ENCODE data around the gene MLH3. TPM values are rescaled to one million over a fixed set of nuclear protein-coding genes. Genes with fewer than 3 reads are reported as not detected.
"Not testable (repeated sequence)": the region's sequence is repeated elsewhere in the genome, so short reads cannot be mapped to it uniquely, and the experiment has no call there.

MLH3 gene
- total RNA-seq, 2 experiments from 2014 or later, result 19.5 to 23.8 TPM

- ChIA-PET POLR2A (interaction anchor here (1.0 to 1.4 kb wide), 4 partner anchors 11 to 121 kb away, joined by 3 to 5 read pairs (median 4); partner anchors contain the start of gene ZC2HC1C), CTCF (interaction anchor here (0.9 to 1.4 kb wide), 4 partner anchors 13 to 299 kb away, joined by 3 to 4 read pairs (median 3); no protein-coding TSS in a partner anchor)
Measured at GRCh38 chr14:75003250-75004027, 47.8 kb downstream of the MLH3 start.

DNA sequence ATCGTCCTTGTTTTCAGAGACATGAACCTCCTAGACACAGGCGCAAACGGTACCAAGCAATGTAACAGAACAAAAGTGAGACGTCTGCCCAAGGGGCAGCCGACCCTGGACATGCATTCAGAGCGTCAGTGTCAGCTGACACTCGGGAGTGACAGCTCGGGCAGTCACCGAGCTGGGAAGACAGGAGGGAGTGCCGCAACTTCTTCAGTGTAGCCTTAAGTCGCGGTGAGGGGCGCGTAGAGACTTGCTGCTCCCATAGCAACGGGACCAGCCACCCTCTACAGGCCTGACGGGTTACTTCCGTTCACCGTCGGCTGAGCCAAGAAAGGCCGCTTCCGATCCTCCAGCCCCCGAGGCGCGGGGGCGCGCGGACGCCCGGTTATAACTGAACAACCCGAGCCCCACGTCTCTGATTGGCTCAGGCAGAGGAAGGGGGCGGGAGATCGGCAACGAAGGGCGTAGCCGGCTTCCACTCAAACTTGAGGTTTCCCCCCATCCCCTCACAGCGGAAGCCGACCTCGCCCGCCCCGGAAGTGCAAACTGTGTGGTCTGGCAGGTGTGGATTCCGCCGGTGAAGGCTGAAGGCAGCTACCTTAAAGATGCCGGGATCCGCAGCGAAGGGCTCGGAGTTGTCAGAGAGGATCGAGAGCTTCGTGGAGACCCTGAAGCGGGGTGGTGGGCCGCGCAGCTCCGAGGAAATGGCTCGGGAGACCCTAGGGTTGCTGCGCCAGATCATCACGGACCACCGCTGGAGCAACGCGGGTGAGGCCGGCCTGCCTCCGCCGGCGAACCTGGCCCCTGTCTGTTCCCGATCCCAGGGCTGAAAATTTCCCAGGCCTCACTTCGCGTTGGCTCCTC is 48.6 kb downstream of the MLH3 start, which contains the start of gene EIF2B2:
Gene EIF2B2 (plus strand): TSS at position 530 of the 858 bp plus-strand sequence. CDS start 70 bp downstream, at position 600.
- ChIA-PET POLR2A (interaction anchor here (0.6 to 1.4 kb wide), 5 partner anchors 12 to 120 kb away, joined by 3 to 6 read pairs (median 5); partner anchors contain the start of gene ZC2HC1C), CTCF (interaction anchor here (1.4 kb wide), 2 partner anchors 12 to 96 kb away, joined by 3 to 4 read pairs; no protein-coding TSS in a partner anchor)

DNA sequence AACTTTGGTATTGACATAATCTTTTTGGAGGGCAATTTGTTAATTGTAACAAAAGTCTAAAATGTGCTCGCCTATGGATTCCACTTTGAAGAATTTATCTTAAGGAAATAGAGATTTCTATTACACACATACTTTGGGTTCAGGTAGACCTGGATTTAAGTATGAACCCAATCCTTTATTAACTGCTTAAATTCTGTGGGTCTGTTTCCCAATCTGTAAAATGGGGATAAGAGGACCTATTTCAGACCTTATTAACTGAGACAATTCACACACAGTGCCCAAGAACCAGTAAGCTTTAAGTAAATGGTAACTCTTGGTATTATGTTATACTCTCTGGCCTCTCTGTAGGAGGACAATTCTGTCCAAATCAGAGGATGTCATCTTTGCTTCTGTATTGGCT is 49.4 kb downstream of the MLH3 start:
- CTCF ChIA-PET, result no interaction called here
- POLR2A ChIA-PET, result interaction anchor here (1.4 kb wide), 2 partner anchors 68 to 119 kb away, joined by 3 to 4 read pairs; partner anchors contain the start of gene ZC2HC1C

DNA sequence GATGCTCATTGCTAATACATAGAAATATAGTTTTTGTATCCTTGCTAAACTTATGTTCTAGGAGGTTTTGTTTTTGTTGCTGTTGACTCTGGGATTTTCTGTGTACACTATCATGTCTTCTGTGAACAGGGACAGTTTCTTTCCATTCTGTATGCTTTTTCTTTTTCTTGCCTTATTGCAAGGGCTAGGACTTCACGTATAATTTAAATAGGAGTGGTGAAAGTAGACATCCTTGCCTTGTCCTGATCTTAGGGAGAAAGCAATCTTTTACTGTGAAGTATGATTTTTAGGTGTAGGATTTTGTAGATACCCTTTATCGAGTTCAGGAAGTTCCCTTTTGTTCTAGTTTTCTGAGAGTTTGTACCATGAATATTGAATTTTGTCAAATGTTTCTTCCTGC is 50.0 kb downstream of the MLH3 start:
- POLR2A ChIA-PET, result no interaction called here

GRCh38 chr14:74995781-74996180 is 55.5 kb downstream of the MLH3 start:
- CTCF ChIA-PET, POLR2A ChIA-PET: not testable (repeated sequence)

More for the DNA sequence above, 50.0 kb downstream of the MLH3 start:
- CTCF ChIA-PET, result no interaction called here

- CTCF ChIA-PET, result interaction anchor here (0.6 kb wide), 1 partner anchor 429 kb away, joined by 3 read pairs; no protein-coding TSS in a partner anchor
- POLR2A ChIA-PET, result not testable (repeated sequence)
Measured at GRCh38 chr14:74994182-74994581, 57.1 kb downstream of the MLH3 start.

GRCh38 chr14:74988993-74989392 is 62.3 kb downstream of the MLH3 start:
- ChIA-PET POLR2A (no interaction called here), CTCF (no interaction called here)

DNA sequence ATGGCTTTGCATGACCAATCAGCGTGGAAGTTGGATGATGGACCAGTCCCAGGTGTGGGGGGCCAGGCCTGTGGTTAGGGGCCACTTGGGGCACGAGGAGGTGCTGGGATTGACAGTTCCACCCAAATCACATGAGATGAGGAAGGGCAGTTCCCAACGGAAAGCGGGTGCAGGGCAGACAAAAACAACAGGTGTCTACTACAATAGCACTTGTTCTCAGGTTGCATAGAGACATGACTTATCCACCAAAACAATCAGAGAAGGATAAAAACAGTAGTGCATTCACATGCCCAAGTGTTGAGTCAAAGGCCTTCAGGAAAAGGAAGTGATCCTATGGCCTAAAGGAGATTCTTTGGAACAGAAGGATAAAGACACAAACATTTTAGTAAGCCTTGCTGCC is 63.1 kb downstream of the MLH3 start:
- POLR2A ChIA-PET, result no interaction called here
- CTCF ChIA-PET, result no interaction called here

- CTCF ChIA-PET, result no interaction called here
Measured at GRCh38 chr14:74985806-74986205, 65.5 kb downstream of the MLH3 start.

GRCh38 chr14:74985028-74985310 is 66.3 kb downstream of the MLH3 start:
- CTCF ChIA-PET, result no interaction called here
- POLR2A ChIA-PET, result no interaction called here

More at GRCh38 chr14:74985806-74986205, 65.5 kb downstream of the MLH3 start:
- POLR2A ChIA-PET, result no interaction called here

GRCh38 chr14:74984236-74985027 is 66.8 kb downstream of the MLH3 start:
- ChIA-PET CTCF (no interaction called here), POLR2A (no interaction called here)

- POLR2A ChIA-PET, result no interaction called here
- CTCF ChIA-PET, result no interaction called here
Measured at GRCh38 chr14:74983343-74983742, 67.9 kb downstream of the MLH3 start.

DNA sequence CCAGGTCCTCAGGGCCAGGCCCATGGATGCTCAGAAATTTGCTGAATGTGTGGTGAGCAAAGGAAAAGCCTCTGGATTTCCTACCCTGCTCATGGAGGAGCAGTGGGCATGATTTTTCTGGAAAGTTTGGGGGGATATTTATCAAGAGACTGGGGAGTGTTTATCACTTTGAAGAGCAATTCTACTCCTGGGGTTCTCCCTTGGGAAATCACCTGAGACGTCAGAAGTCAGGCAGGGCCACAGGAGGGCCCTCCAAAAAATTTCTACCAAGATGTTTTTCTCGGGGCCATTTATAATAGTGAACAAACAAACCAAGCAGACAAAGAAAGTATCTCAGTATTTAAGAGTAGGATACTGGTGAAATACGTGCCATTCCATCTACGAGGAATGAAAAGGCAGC is 68.6 kb downstream of the MLH3 start:
- POLR2A ChIA-PET, result no interaction called here
- CTCF ChIA-PET, result no interaction called here

GRCh38 chr14:74981833-74982232 is 69.4 kb downstream of the MLH3 start:
- CTCF ChIA-PET, result interaction anchor here (0.6 to 0.7 kb wide), 3 partner anchors 192 to 673 kb away, joined by 3 to 4 read pairs (median 3); no protein-coding TSS in a partner anchor
- POLR2A ChIA-PET, result no interaction called here

DNA sequence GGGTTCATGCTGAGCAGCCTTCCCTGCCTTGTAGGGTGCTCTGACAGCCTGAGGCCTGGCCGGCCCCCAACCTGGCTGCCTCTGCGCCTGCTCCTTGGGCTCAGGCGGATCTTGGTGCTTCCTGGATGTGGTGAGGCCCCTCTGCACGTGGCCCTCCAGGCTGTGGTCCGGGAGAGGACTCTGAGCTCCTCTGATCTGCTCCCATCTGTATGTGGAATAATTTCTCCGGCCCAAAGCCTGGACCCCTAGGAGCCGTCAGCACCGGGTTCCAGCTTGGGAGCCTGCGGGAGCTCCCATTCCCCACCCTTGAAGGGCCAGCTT is 69.8 kb downstream of the MLH3 start:
- ChIA-PET POLR2A (no interaction called here), CTCF (interaction anchor here (0.6 to 0.7 kb wide), 3 partner anchors 192 to 672 kb away, joined by 3 to 4 read pairs (median 3); no protein-coding TSS in a partner anchor)

DNA sequence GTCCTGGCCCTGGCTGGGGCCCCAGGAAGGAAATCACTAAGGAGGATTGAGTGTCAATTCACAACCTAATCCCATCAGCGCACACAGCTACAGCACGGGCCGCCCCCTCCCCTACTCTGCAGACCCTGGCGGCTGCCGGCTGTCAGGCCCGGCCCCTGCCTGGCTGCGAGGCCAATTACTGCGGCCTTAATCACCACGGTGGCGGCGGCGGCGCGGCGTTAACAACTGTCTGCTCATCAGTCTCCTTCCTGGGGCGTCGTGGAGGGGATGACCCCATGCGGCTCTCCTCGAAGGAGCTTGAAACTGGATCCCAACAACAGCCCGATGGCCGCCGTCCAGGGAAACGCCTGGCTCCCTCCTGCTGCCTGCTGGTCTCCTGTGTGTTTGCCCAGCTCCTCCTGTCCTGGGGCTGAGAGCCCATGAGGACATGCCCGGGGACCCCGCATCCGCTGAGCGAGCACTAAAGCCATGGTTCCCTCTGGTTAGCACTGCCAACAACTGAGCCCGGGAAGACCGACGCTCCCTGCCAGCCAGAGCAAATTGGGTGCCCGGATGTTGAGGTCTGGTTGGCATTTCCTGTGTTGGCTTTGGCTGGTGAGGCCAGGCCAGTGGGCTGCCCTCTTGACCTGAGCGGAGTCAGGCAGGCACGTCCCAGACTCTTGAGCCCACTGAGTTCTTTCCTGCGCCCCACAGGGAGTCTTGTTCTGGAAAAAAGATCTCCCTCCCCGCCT is 70.4 kb downstream of the MLH3 start:
- POLR2A ChIA-PET, result no interaction called here

GRCh38 chr14:74980398-74980730 is 70.9 kb downstream of the MLH3 start:
- CTCF ChIA-PET, result no interaction called here
- POLR2A ChIA-PET, result no interaction called here

More for the DNA sequence above, 70.4 kb downstream of the MLH3 start:
- CTCF ChIA-PET, result interaction anchor here (0.6 to 0.7 kb wide), 3 partner anchors 191 to 672 kb away, joined by 3 to 4 read pairs (median 3); no protein-coding TSS in a partner anchor

DNA sequence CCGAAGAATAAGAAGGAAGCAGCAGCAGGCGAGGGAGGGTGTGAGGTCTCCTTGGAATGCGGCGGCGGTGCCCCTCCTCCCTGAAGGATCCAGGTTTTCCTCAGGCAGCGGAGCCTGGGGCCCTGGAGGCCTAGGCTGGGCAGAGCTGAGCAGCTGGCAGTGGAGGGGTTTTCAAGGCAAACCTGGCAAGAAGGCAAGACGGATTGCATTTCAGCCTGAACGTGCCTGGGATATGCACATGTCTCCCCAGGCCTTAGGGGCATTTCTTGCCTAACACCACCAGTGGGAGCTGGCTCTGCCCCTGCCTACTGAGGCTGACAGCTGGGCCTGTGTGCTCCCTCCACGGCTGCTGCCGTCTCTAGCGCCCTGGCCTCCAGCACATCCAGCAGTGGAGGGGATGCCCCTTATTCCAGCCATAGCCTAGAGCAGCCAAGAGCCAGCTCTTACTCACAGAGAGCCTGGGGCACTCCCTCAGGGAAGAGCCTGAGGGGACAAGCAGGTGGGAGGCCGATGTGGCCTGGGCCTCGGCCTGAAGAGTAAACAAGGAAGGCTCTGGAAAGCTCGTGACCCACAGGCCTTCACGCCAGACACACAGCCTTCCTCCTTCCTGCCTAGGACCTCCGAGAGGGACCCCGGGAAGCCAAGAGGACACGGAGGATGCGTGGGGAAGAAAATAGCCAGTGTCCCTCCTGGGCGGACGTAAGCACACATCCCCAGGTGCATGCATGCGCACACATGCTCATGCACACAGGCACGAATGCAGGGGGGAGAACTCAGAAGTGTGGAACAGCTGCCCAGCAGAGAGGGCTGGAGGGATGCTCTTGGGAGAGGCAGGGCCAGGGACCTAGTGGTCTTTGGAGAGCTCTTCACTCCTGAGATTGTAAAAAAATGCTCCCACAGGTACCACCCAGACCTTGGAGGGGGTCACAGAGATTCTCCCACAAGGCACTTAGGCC is 71.5 kb downstream of the MLH3 start:
- CTCF ChIA-PET, result interaction anchor here (0.7 kb wide), 1 partner anchor 35 kb away, joined by 3 read pairs; no protein-coding TSS in a partner anchor
- POLR2A ChIA-PET, result no interaction called here

Data from activated CD8-positive, alpha-beta memory T cell treated with anti-CD3 and anti-CD28 coated beads for 36 hours (primary cell).